HAP-1 (cell line): ENCODE measurements around the gene POLE.
A peak's percentile ranks its signal among the peaks of the same experiment; 100 is the strongest.
"Not testable (repeated sequence)": the region's sequence is repeated elsewhere in the genome, so short reads cannot be mapped to it uniquely, and the experiment has no call there.

ENCODE experiments used
- DNase-seq, 2 experiments: peaks; one replicate each; pipeline ENCODE4 v3.0.0-alpha.2; 2016 to 2020; ENCODE audit warnings: low spot score in 2 of 2
- H3K27me3 ChIP-seq: fragments of 250-450 bp; sonication (Bioruptor Pico); 2 replicates; pipeline ENCODE4 v1.5.1; 2020; ENCODE audit warnings: low read depth, mild to moderate bottlenecking, moderate library complexity
- H3K36me3 ChIP-seq: fragments of 250-450 bp; sonication (Bioruptor Pico); replicated peaks from 2 replicates; pipeline ENCODE4 v1.5.1; 2020; ENCODE audit warnings: mild to moderate bottlenecking
- H3K4me1 ChIP-seq: fragments of 250-450 bp; sonication (Bioruptor Pico); 2 replicates; pipeline ENCODE4 v1.5.1; 2020; ENCODE audit warnings: mild to moderate bottlenecking
- H3K4me3 ChIP-seq: fragments of 250-450 bp; sonication (Bioruptor Pico); 2 replicates; pipeline ENCODE4 v1.5.1; 2020; ENCODE audit warnings: mild to moderate bottlenecking, moderate library complexity
- H3K9me3 ChIP-seq: fragments of 250-450 bp; sonication (Bioruptor Pico); 2 replicates; pipeline ENCODE4 v1.5.1; 2020; ENCODE audit warnings: mild to moderate bottlenecking, moderate library complexity
- in situ Hi-C: fragments of 300-500 bp; cut with MboI; formaldehyde crosslinking; loops from 3 replicates; pipeline ENCODE4 v1.14.3; 2020; ENCODE audit warnings: low sequenced_read_pairs, inconsistent platforms, mixed read lengths

Gene POLE

GRCh38 chr12:132605892-132606291, 81.2 kb downstream of the POLE start:
- Histone ChIP-seq H3K9me3 (no peaks in the 10 kb centered on the region), H3K4me1 (peaks cover 8% of the 10 kb centered on the region), H3K27me3 (peaks cover 15% of the 10 kb centered on the region; the same call in 1 of the 2 replicates), H3K36me3 (no peaks in the 10 kb centered on the region), H3K4me3 (no peak overlapping the region)
- in situ Hi-C loops = no loop called here
- no peak for DNase-seq

GRCh38 chr12:132604668-132605441, 82.3 kb downstream of the POLE start:
- H3K4me3 ChIP-seq = no peak overlapping the region

GRCh38 chr12:132604151-132604618, 83.0 kb downstream of the POLE start:
- H3K4me3 ChIP-seq = no peak overlapping the region
- no peaks in the 10 kb centered on the region for H3K9me3 ChIP-seq
- no peak for DNase-seq
- H3K27me3 ChIP-seq = peaks cover 13% of the 10 kb centered on the region; the same call in 1 of the 2 replicates
- in situ Hi-C loops = no loop called here
- H3K4me1 ChIP-seq = peaks cover 12% of the 10 kb centered on the region
- H3K36me3 ChIP-seq = no peaks in the 10 kb centered on the region

More at GRCh38 chr12:132604668-132605441, 82.3 kb downstream of the POLE start:
- no peaks in the 10 kb centered on the region for H3K9me3 ChIP-seq
- no peaks in the 10 kb centered on the region for H3K36me3 ChIP-seq
- peaks cover 13% of the 10 kb centered on the region; the same call in 1 of the 2 replicates for H3K27me3 ChIP-seq
- in situ Hi-C loops = no loop called here
- H3K4me1 ChIP-seq = peaks cover 12% of the 10 kb centered on the region
- no peak for DNase-seq

- H3K4me1 ChIP-seq = peaks cover 16% of the 10 kb centered on the region
- DNase-seq = peak in 1 of 2 experiments; percentile 8
- no peak overlapping the region for H3K4me3 ChIP-seq
- peaks cover 13% of the 10 kb centered on the region; the same call in 1 of the 2 replicates for H3K27me3 ChIP-seq
- H3K9me3 ChIP-seq = no peaks in the 10 kb centered on the region
- in situ Hi-C loops = no loop called here
- H3K36me3 ChIP-seq = no peaks in the 10 kb centered on the region
Measured at GRCh38 chr12:132603240-132604150, 83.6 kb downstream of the POLE start.

GRCh38 chr12:132602572-132603239, 84.4 kb downstream of the POLE start:
- H3K4me3 ChIP-seq = no peak overlapping the region
- in situ Hi-C loops = no loop called here
- no peaks in the 10 kb centered on the region for H3K36me3 ChIP-seq
- H3K9me3 ChIP-seq = no peaks in the 10 kb centered on the region
- peak; percentile 67 to 73 for DNase-seq
- H3K4me1 ChIP-seq = peaks cover 17% of the 10 kb centered on the region
- peaks cover 13% of the 10 kb centered on the region; the same call in 1 of the 2 replicates for H3K27me3 ChIP-seq

- Histone ChIP-seq H3K27me3 (peaks cover 2% of the 10 kb centered on the region; the same call in 1 of the 2 replicates), H3K36me3 (no peaks in the 10 kb centered on the region), H3K4me1 (peaks cover 20% of the 10 kb centered on the region), H3K4me3 (no peak overlapping the region), H3K9me3 (no peaks in the 10 kb centered on the region)
- in situ Hi-C loops = no loop called here
- DNase-seq = no peak
Measured at GRCh38 chr12:132601171-132601883, 85.8 kb downstream of the POLE start.

GRCh38 chr12:132600048-132601032, 86.8 kb downstream of the POLE start:
- H3K4me3 ChIP-seq = peak overlapping the region; percentile 16
- H3K27me3 ChIP-seq = no peaks in the 10 kb centered on the region
- H3K4me1 ChIP-seq = peaks cover 20% of the 10 kb centered on the region
- in situ Hi-C loops = no loop called here
- no peaks in the 10 kb centered on the region for H3K9me3 ChIP-seq
- no peaks in the 10 kb centered on the region for H3K36me3 ChIP-seq
- peak; percentile 56 to 86 for DNase-seq

- H3K36me3 ChIP-seq, H3K4me3 ChIP-seq, DNase-seq, in situ Hi-C loops, H3K27me3 ChIP-seq, H3K9me3 ChIP-seq: not testable (repeated sequence)
- peaks cover 20% of the 10 kb centered on the region for H3K4me1 ChIP-seq
Measured at GRCh38 chr12:132599502-132599901, 87.6 kb downstream of the POLE start.

- no peaks in the 10 kb centered on the region for H3K36me3 ChIP-seq
- peak; percentile 40 to 68 for DNase-seq
- H3K4me3 ChIP-seq = peak overlapping the region; percentile 25
- peaks cover 16% of the 10 kb centered on the region for H3K4me1 ChIP-seq
- in situ Hi-C loops = no loop called here
- no peaks in the 10 kb centered on the region for H3K27me3 ChIP-seq
- no peaks in the 10 kb centered on the region for H3K9me3 ChIP-seq
Measured at GRCh38 chr12:132597333-132598316, 89.5 kb downstream of the POLE start.

- in situ Hi-C loops = no loop called here
- Histone ChIP-seq H3K27me3 (no peaks in the 10 kb centered on the region; the same call in 1 of the 2 replicates), H3K36me3 (no peaks in the 10 kb centered on the region), H3K4me1 (peaks cover 14% of the 10 kb centered on the region), H3K9me3 (no peaks in the 10 kb centered on the region), H3K4me3 (no peak overlapping the region)
- DNase-seq = no peak
Measured at GRCh38 chr12:132596016-132596415, 91.1 kb downstream of the POLE start.

- no peaks in the 10 kb centered on the region for H3K36me3 ChIP-seq
- in situ Hi-C loops = no loop called here
- no peaks in the 10 kb centered on the region; the same call in 1 of the 2 replicates for H3K27me3 ChIP-seq
- H3K9me3 ChIP-seq = no peaks in the 10 kb centered on the region
- no peak overlapping the region for H3K4me3 ChIP-seq
- H3K4me1 ChIP-seq = peaks cover 11% of the 10 kb centered on the region
- DNase-seq = no peak
Measured at GRCh38 chr12:132595183-132595582, 92.0 kb downstream of the POLE start.
